Kasumi-1 (cell line): ENCODE results near the gene NPY5R.

Source experiments
- DNase-seq, 2 experiments: peaks; one replicate each; lab custom pipeline; 2025; lab: John Stamatoyannopoulos, UW

The NPY5R gene

GRCh38 chr4:163343604-163344146 lies at the start of gene NPY5R:
NPY5R (plus strand) TSS chr4:163343892; CDS start chr4:163350274, 6,382 bp downstream.
- no peak for DNase-seq

- DNase-seq, result no peak
These were observed 48.6 kb upstream of the NPY5R start for GRCh38 chr4:163295138-163295537.

- no peak for DNase-seq
These were observed 43.2 kb upstream of the NPY5R start for GRCh38 chr4:163300445-163300844.

GRCh38 chr4:163303069-163303468 lies 40.6 kb upstream of the NPY5R start:
- DNase-seq, result no peak

- no peak for DNase-seq
These were observed 34.2 kb upstream of the NPY5R start for GRCh38 chr4:163309466-163309865.

GRCh38 chr4:163317110-163317509 lies 26.6 kb upstream of the NPY5R start:
- no peak for DNase-seq

- DNase-seq, result no peak
These were observed 12.6 kb upstream of the NPY5R start for GRCh38 chr4:163330916-163331628.

- DNase-seq, result no peak
These were observed 11.9 kb upstream of the NPY5R start for GRCh38 chr4:163331629-163332376.

GRCh38 chr4:163332526-163333406 lies 10.9 kb upstream of the NPY5R start, which contains the start of gene NPY1R:
NPY1R (minus strand) TSS chr4:163332596; CDS start chr4:163326554, 6,042 bp downstream.
- peak in 1 of 2 experiments; percentile 26 for DNase-seq

- no peak for DNase-seq
These were observed 8.3 kb upstream of the NPY5R start for GRCh38 chr4:163335384-163335783.

- DNase-seq, result no peak
These were observed 744 bp downstream of the NPY5R start for GRCh38 chr4:163344147-163345125.

- no peak for DNase-seq
These were observed 7.0 kb downstream of the NPY5R start for GRCh38 chr4:163350672-163351071.

- DNase-seq, result no peak
These were observed 9.4 kb downstream of the NPY5R start for GRCh38 chr4:163353054-163353453.

GRCh38 chr4:163356104-163356503 lies 12.4 kb downstream of the NPY5R start:
- DNase-seq, result no peak

- no peak for DNase-seq
These were observed 24.0 kb downstream of the NPY5R start for GRCh38 chr4:163367651-163368050.

GRCh38 chr4:163372029-163372428 lies 28.3 kb downstream of the NPY5R start:
- DNase-seq, result no peak

- DNase-seq, result no peak
These were observed 35.0 kb downstream of the NPY5R start for GRCh38 chr4:163378661-163379060.

GRCh38 chr4:163380703-163381102 lies 37.0 kb downstream of the NPY5R start:
- peak in 1 of 2 experiments; percentile 54 for DNase-seq

GRCh38 chr4:163382178-163382869 lies 38.6 kb downstream of the NPY5R start:
- DNase-seq, result no peak

- DNase-seq, result no peak
These were observed 40.7 kb downstream of the NPY5R start for GRCh38 chr4:163384434-163384833.
